ENCODE measurements around the gene AK3.
A peak's percentile ranks its signal among the peaks of the same experiment; 100 is the strongest.

The AK3 gene

DNA sequence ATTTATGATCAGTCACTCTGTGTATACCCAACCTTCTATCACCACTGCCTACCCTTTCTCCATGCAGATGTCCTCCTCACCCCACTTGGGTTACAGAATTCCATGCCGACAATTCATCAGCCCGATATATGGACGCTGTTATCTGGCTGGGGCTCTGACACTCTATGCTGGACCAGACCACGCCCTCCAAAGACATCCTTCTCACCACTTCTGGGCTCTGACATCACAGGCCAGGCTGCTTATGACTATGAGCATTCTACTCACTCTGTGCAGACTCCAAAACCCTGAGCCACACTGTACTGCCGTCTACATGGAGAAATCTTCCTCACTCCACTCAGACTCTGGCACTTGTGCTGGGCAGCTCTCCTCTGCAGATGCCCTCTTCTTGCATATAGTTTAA, 7.6 kb upstream of the AK3 start:
- TF ChIP-seq, protein P1, sequence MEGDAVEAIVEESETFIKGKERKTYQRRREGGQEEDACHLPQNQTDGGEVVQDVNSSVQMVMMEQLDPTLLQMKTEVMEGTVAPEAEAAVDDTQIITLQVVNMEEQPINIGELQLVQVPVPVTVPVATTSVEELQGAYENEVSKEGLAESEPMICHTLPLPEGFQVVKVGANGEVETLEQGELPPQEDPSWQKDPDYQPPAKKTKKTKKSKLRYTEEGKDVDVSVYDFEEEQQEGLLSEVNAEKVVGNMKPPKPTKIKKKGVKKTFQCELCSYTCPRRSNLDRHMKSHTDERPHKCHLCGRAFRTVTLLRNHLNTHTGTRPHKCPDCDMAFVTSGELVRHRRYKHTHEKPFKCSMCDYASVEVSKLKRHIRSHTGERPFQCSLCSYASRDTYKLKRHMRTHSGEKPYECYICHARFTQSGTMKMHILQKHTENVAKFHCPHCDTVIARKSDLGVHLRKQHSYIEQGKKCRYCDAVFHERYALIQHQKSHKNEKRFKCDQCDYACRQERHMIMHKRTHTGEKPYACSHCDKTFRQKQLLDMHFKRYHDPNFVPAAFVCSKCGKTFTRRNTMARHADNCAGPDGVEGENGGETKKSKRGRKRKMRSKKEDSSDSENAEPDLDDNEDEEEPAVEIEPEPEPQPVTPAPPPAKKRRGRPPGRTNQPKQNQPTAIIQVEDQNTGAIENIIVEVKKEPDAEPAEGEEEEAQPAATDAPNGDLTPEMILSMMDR (IDR thresholded peaks at IDR 0.05; ENCODE audit: insufficient read depth, low read depth, low read length, missing control alignments): no peak
- no peak for DNase-seq (ENCODE audit: low read depth)
- no peak overlapping the region for H3K4me3 ChIP-seq (ENCODE audit: low read depth, low read length)

DNA sequence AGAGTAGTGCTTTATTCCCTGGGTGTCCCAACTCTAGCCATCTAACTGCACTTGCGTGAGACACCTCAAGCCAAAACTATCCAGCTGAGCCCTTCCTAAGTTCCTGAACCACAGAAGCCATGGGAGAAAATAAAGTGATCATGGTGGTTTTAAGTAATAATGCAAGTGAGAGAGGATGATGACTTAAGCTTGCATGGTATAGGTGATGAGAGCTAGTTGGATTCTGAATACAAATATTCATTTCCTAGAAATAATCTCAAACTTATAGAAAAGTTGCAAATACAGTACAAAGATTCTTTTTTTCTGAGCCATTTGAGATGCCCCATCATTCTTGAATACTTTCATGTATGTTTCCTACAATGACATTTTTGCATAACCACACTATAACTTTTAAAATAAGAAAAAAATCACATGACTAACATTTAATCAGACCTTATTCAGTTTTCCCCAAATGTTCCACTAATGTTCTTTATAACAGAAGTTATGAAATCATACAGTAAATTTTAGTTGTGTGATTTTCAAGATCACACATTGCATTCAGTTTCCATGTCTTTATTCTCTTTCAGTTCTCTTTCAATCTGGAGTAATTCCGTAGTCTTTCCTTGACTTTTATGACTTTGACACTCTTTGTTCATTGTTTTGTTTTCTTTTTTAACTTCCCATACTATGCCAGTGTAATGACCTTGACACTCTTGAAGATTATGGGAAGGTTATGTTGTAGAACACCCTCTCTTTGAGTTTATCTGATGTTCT, 5.5 kb upstream of the AK3 start:
- TF ChIP-seq, protein P1 (IDR thresholded peaks at IDR 0.05; ENCODE audit: insufficient read depth, low read depth, low read length, missing control alignments): no peak
- no peak overlapping the region for H3K4me3 ChIP-seq (ENCODE audit: low read depth, low read length)
- DNase-seq (ENCODE audit: low read depth): no peak

DNA sequence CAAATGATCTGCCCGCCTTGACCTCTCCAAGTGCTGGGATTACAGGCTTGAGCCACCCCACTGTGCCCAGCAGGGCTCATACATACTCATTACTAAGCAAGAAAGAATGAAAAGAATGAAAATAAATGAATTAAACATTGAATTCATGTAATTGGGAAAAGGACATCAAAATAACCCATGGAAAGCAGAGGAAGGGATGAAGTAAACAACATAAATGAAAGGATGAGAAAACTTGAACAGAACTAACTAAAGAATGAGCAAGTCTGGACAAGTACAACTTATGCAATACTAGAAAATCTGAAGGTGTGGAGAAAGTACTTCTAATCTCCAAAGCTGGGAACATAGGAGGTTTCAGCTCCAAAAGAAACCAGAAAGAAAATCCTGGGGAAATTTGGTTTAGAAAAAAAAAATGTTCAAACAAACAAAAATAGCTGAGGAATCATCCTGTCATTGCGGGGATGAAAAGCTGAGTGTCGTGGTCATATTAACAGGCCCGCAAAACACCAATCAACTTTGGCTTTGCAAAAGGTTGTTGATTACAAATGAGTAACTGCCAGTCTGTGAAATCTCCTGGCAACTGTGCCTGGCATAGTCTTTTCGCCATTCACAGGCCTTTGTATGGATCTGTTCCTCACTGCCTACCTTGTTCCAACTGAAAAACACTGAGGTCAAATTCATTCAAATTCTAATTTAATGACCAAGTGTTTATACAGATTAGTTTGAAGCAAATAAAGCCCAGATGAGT, 2.3 kb upstream of the AK3 start:
- no peak for DNase-seq (ENCODE audit: low read depth)
- no peak overlapping the region for H3K4me3 ChIP-seq (ENCODE audit: low read depth, low read length)
- TF ChIP-seq, protein P1 (IDR thresholded peaks at IDR 0.05; ENCODE audit: insufficient read depth, low read depth, low read length, missing control alignments): no peak

DNA sequence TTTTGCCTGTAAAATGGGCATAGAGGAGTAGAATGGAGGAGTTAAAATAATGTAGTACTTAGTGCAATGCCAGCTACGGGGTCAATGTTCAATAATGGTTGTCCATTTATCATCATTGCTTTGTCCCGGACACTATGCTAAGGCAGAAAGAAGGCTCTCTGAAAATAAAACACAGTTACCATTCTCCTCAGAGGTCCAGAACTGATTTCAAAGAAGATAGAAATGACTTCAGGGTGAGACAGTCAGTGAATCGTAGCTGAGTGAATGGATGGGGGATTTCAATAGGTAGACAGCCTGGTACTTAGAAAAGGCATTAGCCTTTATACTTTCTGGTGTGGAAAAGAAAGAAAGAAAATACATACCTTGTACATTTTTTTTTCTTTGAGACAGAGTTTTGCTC, 1.2 kb upstream of the AK3 start:
- no peak overlapping the region for H3K4me3 ChIP-seq (ENCODE audit: low read depth, low read length)

DNA sequence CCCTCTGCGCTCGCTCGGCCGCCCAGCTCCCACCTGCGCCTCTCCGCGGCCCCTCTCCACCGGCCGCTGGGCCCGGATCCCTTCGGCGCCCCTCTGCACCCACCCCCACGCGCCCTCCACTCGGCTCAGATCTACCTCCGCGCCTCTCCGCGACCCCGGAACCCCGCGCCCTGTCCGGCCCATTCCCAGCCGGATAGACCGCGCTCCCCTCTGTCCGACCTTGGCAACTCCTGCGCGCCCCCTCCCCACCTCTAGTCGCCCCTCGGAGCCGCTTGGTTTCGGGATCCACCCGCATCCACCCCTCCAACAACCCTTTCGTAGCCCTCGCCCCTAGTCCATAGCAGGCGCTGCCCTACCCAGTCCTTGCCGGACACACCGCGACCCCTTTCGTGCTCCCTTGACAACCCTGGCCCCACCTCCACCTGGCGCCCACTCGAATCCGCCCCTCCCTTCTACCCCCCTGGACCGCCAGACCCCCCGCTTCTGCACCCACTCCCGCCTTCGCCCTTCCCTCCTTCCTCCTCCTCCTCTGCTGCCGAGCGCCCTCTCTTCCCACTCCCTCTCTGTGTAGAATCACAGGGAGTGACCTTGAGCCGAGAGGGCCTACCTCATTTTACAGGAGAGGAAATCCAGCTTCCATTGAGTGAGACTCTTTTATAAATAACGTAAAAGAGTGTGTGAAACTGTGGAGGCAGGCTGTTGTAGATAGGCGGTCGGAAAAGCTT, 525 bp upstream of the AK3 start:
- H3K4me3 ChIP-seq (ENCODE audit: low read depth, low read length): peak overlapping the region; percentile 88
- TF ChIP-seq, protein P1 (IDR thresholded peaks at IDR 0.05; ENCODE audit: insufficient read depth, low read depth, low read length, missing control alignments): no peak
- no peak for DNase-seq (ENCODE audit: low read depth)

More for the DNA sequence above, 1.2 kb upstream of the AK3 start:
- DNase-seq (ENCODE audit: low read depth): no peak
- TF ChIP-seq, protein P1 (IDR thresholded peaks at IDR 0.05; ENCODE audit: insufficient read depth, low read depth, low read length, missing control alignments): no peak

DNA sequence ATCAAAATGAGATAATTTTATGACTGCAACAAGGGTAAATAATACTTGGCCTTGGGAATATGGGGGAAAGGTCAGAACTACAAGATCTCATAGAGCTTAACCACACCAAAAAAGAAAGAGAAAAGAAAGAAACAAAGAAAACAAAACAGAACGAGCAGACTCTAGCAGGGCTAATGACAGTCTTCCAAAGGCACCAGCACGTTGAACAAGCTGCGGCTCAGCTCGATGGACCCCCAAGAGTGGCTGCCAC, 689 bp downstream of the AK3 start:
- H3K4me3 ChIP-seq (ENCODE audit: low read depth, low read length): peak overlapping the region; percentile 88
- DNase-seq (ENCODE audit: low read depth): no peak
- TF ChIP-seq, protein P1 (IDR thresholded peaks at IDR 0.05; ENCODE audit: insufficient read depth, low read depth, low read length, missing control alignments): no peak

Measured in GM12865 (cell line).